ENCODE measurements around the gene BCL11A. TPM values are rescaled to one million over a fixed set of nuclear protein-coding genes. Genes with fewer than 3 reads are reported as not detected.

BCL11A gene
- total RNA-seq, 1 donor from 2014 or later = 0.67 TPM

GRCh38 chr2:60509066-60509465, 44.4 kb downstream of the BCL11A start:
- no peak for DNase-seq (ENCODE audit: low spot score)
- H3K4me2 ChIP-seq = no peak overlapping the region
- H3K4me3 ChIP-seq = no peak overlapping the region
- H3K27ac ChIP-seq = no peak overlapping the region
- H3K9me3 ChIP-seq (ENCODE audit: low read depth) = no peaks in the 10 kb centered on the region
- no peaks in the 10 kb centered on the region for H3K36me3 ChIP-seq
- H3K4me1 ChIP-seq = peaks cover 16% of the 10 kb centered on the region
- peak overlapping the region; percentile 33 for H3K27ac Mint-ChIP-seq
- H3K9me3 Mint-ChIP-seq = no peaks in the 10 kb centered on the region
- H3K27me3 Mint-ChIP-seq (ENCODE audit: insufficient read depth, low read depth) = peaks cover 6% of the 10 kb centered on the region
- TF ChIP-seq EZH2 (IDR thresholded peaks at IDR 0.05) = no peak
- no peak for TF ChIP-seq EZH2phosphoT487 (IDR thresholded peaks at IDR 0.05)
- no peak for TF ChIP-seq CTCF (IDR thresholded peaks at IDR 0.05)
- no peak overlapping the region for H3K4me3 Mint-ChIP-seq
- H3F3A ChIP-seq (ENCODE audit: low read depth) = no peaks in the 10 kb centered on the region
- peaks cover 35% of the 10 kb centered on the region for H3K4me1 Mint-ChIP-seq
- no peaks in the 10 kb centered on the region for H3K79me2 ChIP-seq (ENCODE audit: low read depth)
- no peak overlapping the region for H3K9ac ChIP-seq
- H2AFZ ChIP-seq (replicated peaks) = no peak overlapping the region
- no peaks in the 10 kb centered on the region for H3K36me3 Mint-ChIP-seq
- no peaks in the 10 kb centered on the region for H3K27me3 ChIP-seq
- no peaks in the 10 kb centered on the region for H4K20me1 ChIP-seq (ENCODE audit: low read depth)

GRCh38 chr2:60508339-60508917, 45.0 kb downstream of the BCL11A start:
- no peaks in the 10 kb centered on the region for H3K9me3 ChIP-seq (ENCODE audit: low read depth)
- H3K4me3 ChIP-seq = no peak overlapping the region
- H3K9ac ChIP-seq = no peak overlapping the region
- H3K36me3 Mint-ChIP-seq = no peaks in the 10 kb centered on the region
- H4K20me1 ChIP-seq (ENCODE audit: low read depth) = no peaks in the 10 kb centered on the region
- peak overlapping the region; percentile 57 for H2AFZ ChIP-seq (replicated peaks)
- H3K4me3 Mint-ChIP-seq = no peak overlapping the region
- peak overlapping the region; percentile 92 for H3K27ac Mint-ChIP-seq
- H3K9me3 Mint-ChIP-seq = no peaks in the 10 kb centered on the region
- no peak overlapping the region for H3K27ac ChIP-seq
- no peaks in the 10 kb centered on the region for H3K79me2 ChIP-seq (ENCODE audit: low read depth)
- H3F3A ChIP-seq (ENCODE audit: low read depth) = no peaks in the 10 kb centered on the region
- no peak overlapping the region for H3K4me2 ChIP-seq
- no peaks in the 10 kb centered on the region for H3K36me3 ChIP-seq
- no peak for TF ChIP-seq EZH2phosphoT487 (IDR thresholded peaks at IDR 0.05)
- no peak for TF ChIP-seq EZH2 (IDR thresholded peaks at IDR 0.05)
- no peak for TF ChIP-seq CTCF (IDR thresholded peaks at IDR 0.05)
- peaks cover 33% of the 10 kb centered on the region for H3K4me1 Mint-ChIP-seq
- peaks cover 6% of the 10 kb centered on the region for H3K27me3 Mint-ChIP-seq (ENCODE audit: insufficient read depth, low read depth)
- DNase-seq (ENCODE audit: low spot score) = no peak
- peaks cover 16% of the 10 kb centered on the region for H3K4me1 ChIP-seq
- H3K27me3 ChIP-seq = no peaks in the 10 kb centered on the region

- H3K4me2 ChIP-seq = no peak overlapping the region
Observed at GRCh38 chr2:60507211-60507965, 46.1 kb downstream of the BCL11A start.

More at GRCh38 chr2:60507211-60507965, 46.1 kb downstream of the BCL11A start:
- Histone ChIP-seq H3K9me3 (ENCODE audit: low read depth) (no peaks in the 10 kb centered on the region), H3K27me3 (no peaks in the 10 kb centered on the region), H3K4me1 (peaks cover 16% of the 10 kb centered on the region), H3F3A (ENCODE audit: low read depth) (no peaks in the 10 kb centered on the region), H3K36me3 (no peaks in the 10 kb centered on the region), H3K79me2 (ENCODE audit: low read depth) (no peaks in the 10 kb centered on the region), H2AFZ (replicated peaks) (peak overlapping the region; percentile 57), H3K27ac (no peak overlapping the region), H4K20me1 (ENCODE audit: low read depth) (no peaks in the 10 kb centered on the region), H3K9ac (no peak overlapping the region), H3K4me3 (no peak overlapping the region)
- Mint-ChIP-seq H3K9me3 (no peaks in the 10 kb centered on the region), H3K4me1 (peaks cover 32% of the 10 kb centered on the region), H3K27me3 (ENCODE audit: insufficient read depth, low read depth) (peaks cover 6% of the 10 kb centered on the region), H3K4me3 (no peak overlapping the region), H3K36me3 (no peaks in the 10 kb centered on the region), H3K27ac (peak overlapping the region; percentile 92)
- DNase-seq (ENCODE audit: low spot score) = no peak
- no peak for TF ChIP-seq EZH2 (IDR thresholded peaks at IDR 0.05)
- TF ChIP-seq EZH2phosphoT487 (IDR thresholded peaks at IDR 0.05) = no peak
- TF ChIP-seq CTCF (IDR thresholded peaks at IDR 0.05) = no peak

Measured in neural progenitor cell (in vitro differentiated cells).